ENCODE results near the gene DMXL2.
"Not testable (repeated sequence)": the region's sequence is repeated elsewhere in the genome, so short reads cannot be mapped to it uniquely, and the experiment has no call there.

The DMXL2 gene

GRCh38 chr15:51475736-51476135 lies 146.8 kb downstream of the DMXL2 start:
- DNase-seq = no peak

GRCh38 chr15:51470512-51470911 lies 152.1 kb downstream of the DMXL2 start:
- DNase-seq = no peak

GRCh38 chr15:51460796-51461195 lies 161.8 kb downstream of the DMXL2 start:
- no peak for DNase-seq

GRCh38 chr15:51450001-51450400 lies 172.6 kb downstream of the DMXL2 start:
- no peak for DNase-seq

GRCh38 chr15:51448622-51449399 lies 173.8 kb downstream of the DMXL2 start:
- DNase-seq = no peak

- no peak for DNase-seq
These were observed 174.5 kb downstream of the DMXL2 start for GRCh38 chr15:51447855-51448621.

- DNase-seq = not testable (repeated sequence)
These were observed 176.4 kb downstream of the DMXL2 start for GRCh38 chr15:51446029-51446744.

GRCh38 chr15:51444807-51445206 lies 177.8 kb downstream of the DMXL2 start:
- no peak for DNase-seq

GRCh38 chr15:51444112-51444511 lies 178.5 kb downstream of the DMXL2 start:
- no peak for DNase-seq

GRCh38 chr15:51443282-51443914 lies 179.2 kb downstream of the DMXL2 start:
- DNase-seq = no peak

- no peak for DNase-seq
These were observed 184.0 kb downstream of the DMXL2 start for GRCh38 chr15:51438526-51438925.

- no peak for DNase-seq
These were observed 197.0 kb downstream of the DMXL2 start for GRCh38 chr15:51425517-51426040.

GRCh38 chr15:51424780-51425179 lies 197.8 kb downstream of the DMXL2 start:
- no peak for DNase-seq

GRCh38 chr15:51423040-51423439 lies 199.5 kb downstream of the DMXL2 start:
- DNase-seq = not testable (repeated sequence)

- DNase-seq = no peak
These were observed 206.4 kb downstream of the DMXL2 start for GRCh38 chr15:51416129-51416528.

GRCh38 chr15:51414256-51414860 lies 208.2 kb downstream of the DMXL2 start:
- no peak for DNase-seq

GRCh38 chr15:51405693-51406523 lies 216.7 kb downstream of the DMXL2 start:
- no peak for DNase-seq

GRCh38 chr15:51403946-51404695 lies 218.4 kb downstream of the DMXL2 start:
- DNase-seq = no peak

GRCh38 chr15:51403072-51403878 lies 219.3 kb downstream of the DMXL2 start:
- peak; percentile 29 to 59 for DNase-seq

Measured in Kasumi-1 (cell line).